ENCODE results near the gene TSPAN15.

DNA sequence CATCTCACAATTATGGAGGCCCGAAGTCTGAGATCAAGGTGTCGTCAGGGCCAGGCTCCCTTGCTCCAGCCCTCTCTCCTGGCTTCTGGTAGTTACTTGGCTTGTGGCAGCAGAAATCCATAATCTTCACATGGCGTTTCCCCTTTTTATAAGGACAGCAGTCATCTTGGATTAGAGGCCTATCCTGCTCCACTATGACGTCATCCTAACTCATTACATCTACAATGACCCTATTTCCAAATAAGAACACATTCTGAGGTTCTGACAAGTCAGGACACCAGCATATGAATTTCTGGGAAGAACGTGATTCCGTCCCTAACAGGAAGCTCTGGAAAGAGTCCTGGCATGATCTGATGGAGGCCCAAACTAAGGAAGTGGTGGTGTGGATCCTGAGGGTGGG, 86.2 kb downstream of the TSPAN15 start:
- TF ChIP-seq EZH2phosphoT487 (IDR thresholded peaks at IDR 0.05; ENCODE audit: insufficient read depth, low read depth) (no peak), EZH2 (IDR thresholded peaks at IDR 0.05; ENCODE audit: insufficient read depth, poor library complexity, severe bottlenecking) (no peak)

All from GM23248 (cell line).